Measurements from ENCODE around the gene MITF. TPM values are rescaled to one million over a fixed set of nuclear protein-coding genes. Genes with fewer than 3 reads are reported as not detected.

Gene MITF
- total and polyA plus RNA-seq, 4 donors: 0.91 to 2.9 (median 2.3) TPM

DNA sequence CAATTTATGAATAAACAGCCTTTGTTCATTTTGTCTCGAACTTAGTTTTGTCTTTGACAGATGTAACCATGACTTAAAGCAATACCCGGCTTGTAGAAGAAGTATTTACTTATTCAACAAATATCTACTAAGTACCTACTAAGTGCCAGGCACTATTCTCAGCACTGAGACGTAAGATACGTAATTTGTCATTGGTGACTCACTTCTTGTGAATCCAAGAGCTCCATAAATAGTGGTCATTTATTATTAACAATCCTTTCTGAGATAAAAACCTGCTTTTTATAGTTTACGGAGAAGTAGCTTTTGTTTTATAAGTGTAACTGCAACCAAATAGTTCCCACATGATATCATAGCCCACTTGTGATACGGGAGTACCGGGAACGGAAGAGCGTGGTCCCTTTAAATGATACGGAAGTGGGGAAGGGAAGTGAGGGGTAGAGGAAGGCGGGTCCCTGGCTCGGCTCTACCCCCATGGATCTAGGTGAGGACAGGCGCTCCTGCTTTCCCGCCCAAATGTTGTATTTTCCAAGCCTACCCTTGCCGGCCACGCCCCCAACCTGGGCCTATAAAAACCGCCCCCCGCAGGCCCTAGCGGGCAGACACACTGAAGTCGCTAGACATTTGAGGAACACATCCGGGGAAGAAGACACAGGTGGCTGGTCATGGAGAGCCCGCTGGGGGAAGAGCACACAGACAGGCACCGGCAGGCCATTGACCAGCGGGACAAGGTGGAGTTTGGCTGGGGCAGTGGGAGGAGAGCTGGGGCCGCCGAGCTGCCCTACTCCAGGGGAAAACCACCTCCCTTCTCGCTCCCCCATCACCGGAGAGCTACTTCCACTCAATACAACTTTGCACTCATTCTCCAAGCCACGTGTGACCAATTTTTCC, 260.1 kb downstream of the MITF start, which contains the start of gene SAMMSON:
SAMMSON (plus strand) TSS at position 594 of the 888 bp plus-strand sequence.
- Histone ChIP-seq H3K36me3 (ENCODE audit: control insufficient read depth in 4 of 4, insufficient read depth in 3 of 4, low read depth in 1 of 4, low read length in 3 of 4) (no peaks in the 10 kb centered on the region), H3K27me3 (ENCODE audit: control insufficient read depth in 4 of 4, insufficient read depth in 4 of 4, low read length in 3 of 4) (no peaks in the 10 kb centered on the region), H3K27ac (ENCODE audit: low read depth in 1 of 2, low read length in 2 of 2) (no peak within 1 kb of the TSS), H3K4me3 (ENCODE audit: low read depth in 1 of 3, low read length in 3 of 3) (no peak within 1 kb of the TSS), H3K4me1 (ENCODE audit: control insufficient read depth in 4 of 4, insufficient read depth in 4 of 4, low read length in 3 of 4) (no peaks in the 10 kb centered on the region), H3K9me3 (ENCODE audit: control insufficient read depth in 4 of 4, low read length in 3 of 4) (no peaks in the 10 kb centered on the region), H3K9ac (ENCODE audit: low read depth in 1 of 2, low read length in 2 of 2) (no peak within 1 kb of the TSS)
- WGBS: 87% methylated on average over 29 of the region's 29 CpGs
- TF ChIP-seq ATF3 (IDR thresholded peaks at IDR 0.05): no peak
- TF ChIP-seq FOXA1 (IDR thresholded peaks at IDR 0.05): no peak
- TF ChIP-seq, protein P1, sequence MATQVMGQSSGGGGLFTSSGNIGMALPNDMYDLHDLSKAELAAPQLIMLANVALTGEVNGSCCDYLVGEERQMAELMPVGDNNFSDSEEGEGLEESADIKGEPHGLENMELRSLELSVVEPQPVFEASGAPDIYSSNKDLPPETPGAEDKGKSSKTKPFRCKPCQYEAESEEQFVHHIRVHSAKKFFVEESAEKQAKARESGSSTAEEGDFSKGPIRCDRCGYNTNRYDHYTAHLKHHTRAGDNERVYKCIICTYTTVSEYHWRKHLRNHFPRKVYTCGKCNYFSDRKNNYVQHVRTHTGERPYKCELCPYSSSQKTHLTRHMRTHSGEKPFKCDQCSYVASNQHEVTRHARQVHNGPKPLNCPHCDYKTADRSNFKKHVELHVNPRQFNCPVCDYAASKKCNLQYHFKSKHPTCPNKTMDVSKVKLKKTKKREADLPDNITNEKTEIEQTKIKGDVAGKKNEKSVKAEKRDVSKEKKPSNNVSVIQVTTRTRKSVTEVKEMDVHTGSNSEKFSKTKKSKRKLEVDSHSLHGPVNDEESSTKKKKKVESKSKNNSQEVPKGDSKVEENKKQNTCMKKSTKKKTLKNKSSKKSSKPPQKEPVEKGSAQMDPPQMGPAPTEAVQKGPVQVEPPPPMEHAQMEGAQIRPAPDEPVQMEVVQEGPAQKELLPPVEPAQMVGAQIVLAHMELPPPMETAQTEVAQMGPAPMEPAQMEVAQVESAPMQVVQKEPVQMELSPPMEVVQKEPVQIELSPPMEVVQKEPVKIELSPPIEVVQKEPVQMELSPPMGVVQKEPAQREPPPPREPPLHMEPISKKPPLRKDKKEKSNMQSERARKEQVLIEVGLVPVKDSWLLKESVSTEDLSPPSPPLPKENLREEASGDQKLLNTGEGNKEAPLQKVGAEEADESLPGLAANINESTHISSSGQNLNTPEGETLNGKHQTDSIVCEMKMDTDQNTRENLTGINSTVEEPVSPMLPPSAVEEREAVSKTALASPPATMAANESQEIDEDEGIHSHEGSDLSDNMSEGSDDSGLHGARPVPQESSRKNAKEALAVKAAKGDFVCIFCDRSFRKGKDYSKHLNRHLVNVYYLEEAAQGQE (IDR thresholded peaks at IDR 0.05): no peak
- DNase-seq (ENCODE audit: low spot score): no peak

DNA sequence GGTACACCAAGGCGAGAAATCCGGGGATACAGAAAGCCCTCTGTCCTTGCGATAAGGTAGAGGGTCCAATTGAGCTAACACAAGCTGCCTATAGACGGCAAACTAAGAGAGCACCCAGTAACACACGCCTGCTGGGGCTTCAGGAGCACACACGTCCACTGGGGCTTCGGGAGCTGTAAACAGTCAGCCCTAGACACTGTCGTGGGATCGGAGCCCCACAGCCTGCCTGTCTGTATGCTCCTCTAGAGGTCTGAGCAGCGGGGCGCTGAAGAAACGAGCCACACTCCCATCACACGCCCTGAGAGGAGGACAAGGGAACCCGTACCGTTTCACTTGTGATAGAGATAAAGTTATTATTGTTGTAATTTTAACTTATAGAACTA, 260.8 kb downstream of the MITF start:
- no peaks in the 10 kb centered on the region for H3K27me3 ChIP-seq (ENCODE audit: control insufficient read depth in 4 of 4, insufficient read depth in 4 of 4, low read length in 3 of 4)
- H3K4me3 ChIP-seq (ENCODE audit: low read depth in 1 of 3, low read length in 3 of 3): no peak overlapping the region
- TF ChIP-seq NR2F2 (IDR thresholded peaks at IDR 0.05) (no peak), YY1 (IDR thresholded peaks at IDR 0.05) (no peak)
- TF ChIP-seq, protein P1 (IDR thresholded peaks at IDR 0.05): no peak
- H3K4me1 ChIP-seq (ENCODE audit: control insufficient read depth in 4 of 4, insufficient read depth in 4 of 4, low read length in 3 of 4): no peaks in the 10 kb centered on the region
- H3K27ac ChIP-seq (ENCODE audit: low read depth in 1 of 2, low read length in 2 of 2): no peak overlapping the region
- no peaks in the 10 kb centered on the region for H3K9me3 ChIP-seq (ENCODE audit: control insufficient read depth in 4 of 4, low read length in 3 of 4)
- H3K36me3 ChIP-seq (ENCODE audit: control insufficient read depth in 4 of 4, insufficient read depth in 3 of 4, low read depth in 1 of 4, low read length in 3 of 4): no peaks in the 10 kb centered on the region
- 84% methylated on average over 15 of the region's 15 CpGs for WGBS
- no peak overlapping the region for H3K9ac ChIP-seq (ENCODE audit: low read depth in 1 of 2, low read length in 2 of 2)
- no peak for DNase-seq (ENCODE audit: low spot score)

DNA sequence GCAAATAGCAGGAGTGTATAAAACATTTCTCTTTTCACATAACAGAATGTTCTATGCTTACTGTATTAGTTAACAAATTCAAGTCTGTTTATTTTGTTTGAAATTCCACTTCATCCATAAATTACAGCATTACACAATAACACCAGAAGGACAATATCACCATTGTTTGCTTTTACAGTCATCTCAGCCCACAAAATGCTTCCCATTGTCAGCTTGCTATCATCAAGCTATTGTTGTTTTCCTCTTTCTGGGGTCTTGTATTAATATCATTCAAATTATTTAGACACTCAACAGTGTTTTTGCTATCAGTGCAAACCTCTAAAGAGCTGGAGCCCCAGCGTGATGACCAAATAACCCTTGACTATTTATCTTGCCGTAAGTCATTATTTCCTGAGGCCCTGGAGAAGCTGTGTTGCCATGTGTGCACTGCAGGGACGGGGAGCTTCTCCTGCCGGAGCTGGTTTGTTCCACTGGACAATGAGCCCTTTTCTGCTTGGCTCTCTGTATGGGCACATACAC, 261.4 kb downstream of the MITF start:
- H3K9me3 ChIP-seq (ENCODE audit: control insufficient read depth in 4 of 4, low read length in 3 of 4): no peaks in the 10 kb centered on the region
- no peaks in the 10 kb centered on the region for H3K4me1 ChIP-seq (ENCODE audit: control insufficient read depth in 4 of 4, insufficient read depth in 4 of 4, low read length in 3 of 4)
- H3K27ac ChIP-seq (ENCODE audit: low read depth in 1 of 2, low read length in 2 of 2): no peak overlapping the region
- TF ChIP-seq SP1 (IDR thresholded peaks at IDR 0.05) (no peak), FOXA1 (IDR thresholded peaks at IDR 0.05) (no peak), RXRA (IDR thresholded peaks at IDR 0.05) (no peak), GABPA (IDR thresholded peaks at IDR 0.05 in 1 of 2, conservative IDR thresholded peaks at IDR 0.05 in 1 of 2) (no peak), YY1 (IDR thresholded peaks at IDR 0.05) (no peak), RAD21 (IDR thresholded peaks at IDR 0.05) (no peak), HNF4A (conservative IDR thresholded peaks at IDR 0.05) (no peak)
- TF ChIP-seq, protein P2, sequence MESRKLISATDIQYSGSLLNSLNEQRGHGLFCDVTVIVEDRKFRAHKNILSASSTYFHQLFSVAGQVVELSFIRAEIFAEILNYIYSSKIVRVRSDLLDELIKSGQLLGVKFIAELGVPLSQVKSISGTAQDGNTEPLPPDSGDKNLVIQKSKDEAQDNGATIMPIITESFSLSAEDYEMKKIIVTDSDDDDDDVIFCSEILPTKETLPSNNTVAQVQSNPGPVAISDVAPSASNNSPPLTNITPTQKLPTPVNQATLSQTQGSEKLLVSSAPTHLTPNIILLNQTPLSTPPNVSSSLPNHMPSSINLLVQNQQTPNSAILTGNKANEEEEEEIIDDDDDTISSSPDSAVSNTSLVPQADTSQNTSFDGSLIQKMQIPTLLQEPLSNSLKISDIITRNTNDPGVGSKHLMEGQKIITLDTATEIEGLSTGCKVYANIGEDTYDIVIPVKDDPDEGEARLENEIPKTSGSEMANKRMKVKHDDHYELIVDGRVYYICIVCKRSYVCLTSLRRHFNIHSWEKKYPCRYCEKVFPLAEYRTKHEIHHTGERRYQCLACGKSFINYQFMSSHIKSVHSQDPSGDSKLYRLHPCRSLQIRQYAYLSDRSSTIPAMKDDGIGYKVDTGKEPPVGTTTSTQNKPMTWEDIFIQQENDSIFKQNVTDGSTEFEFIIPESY (IDR thresholded peaks at IDR 0.05): no peak
- DNase-seq (ENCODE audit: low spot score): no peak
- H3K36me3 ChIP-seq (ENCODE audit: control insufficient read depth in 4 of 4, insufficient read depth in 3 of 4, low read depth in 1 of 4, low read length in 3 of 4): no peaks in the 10 kb centered on the region
- no peak overlapping the region for H3K4me3 ChIP-seq (ENCODE audit: low read depth in 1 of 3, low read length in 3 of 3)
- no peak overlapping the region for H3K9ac ChIP-seq (ENCODE audit: low read depth in 1 of 2, low read length in 2 of 2)
- no peaks in the 10 kb centered on the region for H3K27me3 ChIP-seq (ENCODE audit: control insufficient read depth in 4 of 4, insufficient read depth in 4 of 4, low read length in 3 of 4)
- 35% methylated on average over 4 of the region's 4 CpGs for WGBS
